ENCODE results near the gene SHLD2. TPM values are rescaled to one million over a fixed set of nuclear protein-coding genes. Genes with fewer than 3 reads are reported as not detected.

SHLD2 gene
- total RNA-seq, 1 donor, result 45.7 TPM

- H3K4me3 ChIP-seq (ENCODE audit: low read depth, low read length), result no peak overlapping the region
- TF ChIP-seq, protein P1, sequence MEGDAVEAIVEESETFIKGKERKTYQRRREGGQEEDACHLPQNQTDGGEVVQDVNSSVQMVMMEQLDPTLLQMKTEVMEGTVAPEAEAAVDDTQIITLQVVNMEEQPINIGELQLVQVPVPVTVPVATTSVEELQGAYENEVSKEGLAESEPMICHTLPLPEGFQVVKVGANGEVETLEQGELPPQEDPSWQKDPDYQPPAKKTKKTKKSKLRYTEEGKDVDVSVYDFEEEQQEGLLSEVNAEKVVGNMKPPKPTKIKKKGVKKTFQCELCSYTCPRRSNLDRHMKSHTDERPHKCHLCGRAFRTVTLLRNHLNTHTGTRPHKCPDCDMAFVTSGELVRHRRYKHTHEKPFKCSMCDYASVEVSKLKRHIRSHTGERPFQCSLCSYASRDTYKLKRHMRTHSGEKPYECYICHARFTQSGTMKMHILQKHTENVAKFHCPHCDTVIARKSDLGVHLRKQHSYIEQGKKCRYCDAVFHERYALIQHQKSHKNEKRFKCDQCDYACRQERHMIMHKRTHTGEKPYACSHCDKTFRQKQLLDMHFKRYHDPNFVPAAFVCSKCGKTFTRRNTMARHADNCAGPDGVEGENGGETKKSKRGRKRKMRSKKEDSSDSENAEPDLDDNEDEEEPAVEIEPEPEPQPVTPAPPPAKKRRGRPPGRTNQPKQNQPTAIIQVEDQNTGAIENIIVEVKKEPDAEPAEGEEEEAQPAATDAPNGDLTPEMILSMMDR (IDR thresholded peaks at IDR 0.05; ENCODE audit: insufficient read depth, low read length), result no peak
- DNase-seq (ENCODE audit: low read depth), result no peak
Observed at GRCh38 chr10:87058171-87058570, 36.8 kb upstream of the SHLD2 start.

- TF ChIP-seq, protein P1 (IDR thresholded peaks at IDR 0.05; ENCODE audit: insufficient read depth, low read length), result no peak
- no peak for DNase-seq (ENCODE audit: low read depth)
Observed at GRCh38 chr10:87059401-87059800, 35.6 kb upstream of the SHLD2 start.

GRCh38 chr10:87060280-87060928 is 34.6 kb upstream of the SHLD2 start:
- TF ChIP-seq, protein P1 (IDR thresholded peaks at IDR 0.05; ENCODE audit: insufficient read depth, low read length), result no peak
- no peak for DNase-seq (ENCODE audit: low read depth)
- H3K4me3 ChIP-seq (ENCODE audit: low read depth, low read length), result no peak overlapping the region

More at GRCh38 chr10:87059401-87059800, 35.6 kb upstream of the SHLD2 start:
- no peak overlapping the region for H3K4me3 ChIP-seq (ENCODE audit: low read depth, low read length)

- H3K4me3 ChIP-seq (ENCODE audit: low read depth, low read length), result no peak overlapping the region
- no peak for DNase-seq (ENCODE audit: low read depth)
- TF ChIP-seq, protein P1 (IDR thresholded peaks at IDR 0.05; ENCODE audit: insufficient read depth, low read length), result no peak
Observed at GRCh38 chr10:87064651-87065050, 30.4 kb upstream of the SHLD2 start.

- DNase-seq (ENCODE audit: low read depth), result no peak
- TF ChIP-seq, protein P1 (IDR thresholded peaks at IDR 0.05; ENCODE audit: insufficient read depth, low read length), result no peak
- H3K4me3 ChIP-seq (ENCODE audit: low read depth, low read length), result no peak overlapping the region
Observed at GRCh38 chr10:87066178-87066577, 28.8 kb upstream of the SHLD2 start.

- no peak overlapping the region for H3K4me3 ChIP-seq (ENCODE audit: low read depth, low read length)
- no peak for DNase-seq (ENCODE audit: low read depth)
- TF ChIP-seq, protein P1 (IDR thresholded peaks at IDR 0.05; ENCODE audit: insufficient read depth, low read length), result no peak
Observed at GRCh38 chr10:87066865-87067264, 28.1 kb upstream of the SHLD2 start.

- H3K4me3 ChIP-seq (ENCODE audit: low read depth, low read length), result no peak overlapping the region
- DNase-seq (ENCODE audit: low read depth), result no peak
- TF ChIP-seq, protein P1 (IDR thresholded peaks at IDR 0.05; ENCODE audit: insufficient read depth, low read length), result no peak
Observed at GRCh38 chr10:87068281-87068680, 26.7 kb upstream of the SHLD2 start.

Data from fibroblast of the aortic adventitia (primary cell).